Measurements from ENCODE around the gene ZBTB5. TPM values are rescaled to one million over a fixed set of nuclear protein-coding genes. Genes with fewer than 3 reads are reported as not detected.

The ZBTB5 gene
- total and polyA plus RNA-seq, 2 of the 13 experiments (the other 11 are each of a cell fraction or from before 2014, with no cell fraction given): 12.5 to 20.5 TPM

DNA sequence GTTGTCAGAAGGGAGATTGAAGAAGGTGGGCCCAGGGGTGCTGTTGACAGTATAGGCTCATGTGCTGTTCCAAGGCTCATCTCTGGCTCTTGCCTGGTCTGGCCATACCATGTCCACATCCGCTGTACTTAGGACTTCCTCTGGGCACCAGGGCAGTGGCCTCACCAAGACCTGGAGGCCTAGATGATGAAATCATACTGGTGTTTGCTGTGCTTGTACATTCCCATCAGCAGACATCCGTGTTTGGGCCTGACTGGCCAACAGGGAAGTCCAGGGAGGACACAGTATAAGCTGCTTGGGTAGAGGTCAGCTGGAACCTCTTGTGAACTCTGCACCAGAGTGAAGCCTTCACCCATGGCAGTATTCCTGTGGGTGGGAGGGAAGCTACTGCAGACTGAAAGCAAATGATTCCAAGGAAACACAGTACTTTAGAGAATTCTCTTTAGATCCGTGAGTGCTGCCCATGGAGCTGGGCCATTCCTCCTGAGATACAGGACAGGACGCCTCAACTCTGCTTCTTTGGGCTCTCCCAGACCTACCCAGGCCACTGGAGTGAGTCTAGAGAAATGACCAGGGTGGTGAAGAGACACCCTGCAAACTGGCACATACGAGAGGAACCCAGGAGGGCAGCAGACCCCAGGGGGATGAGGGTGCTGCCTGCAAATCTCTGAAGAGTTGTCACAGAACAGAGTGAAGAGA is 43.0 kb upstream of the ZBTB5 start (continued):
- TF ChIP-seq, protein P1, sequence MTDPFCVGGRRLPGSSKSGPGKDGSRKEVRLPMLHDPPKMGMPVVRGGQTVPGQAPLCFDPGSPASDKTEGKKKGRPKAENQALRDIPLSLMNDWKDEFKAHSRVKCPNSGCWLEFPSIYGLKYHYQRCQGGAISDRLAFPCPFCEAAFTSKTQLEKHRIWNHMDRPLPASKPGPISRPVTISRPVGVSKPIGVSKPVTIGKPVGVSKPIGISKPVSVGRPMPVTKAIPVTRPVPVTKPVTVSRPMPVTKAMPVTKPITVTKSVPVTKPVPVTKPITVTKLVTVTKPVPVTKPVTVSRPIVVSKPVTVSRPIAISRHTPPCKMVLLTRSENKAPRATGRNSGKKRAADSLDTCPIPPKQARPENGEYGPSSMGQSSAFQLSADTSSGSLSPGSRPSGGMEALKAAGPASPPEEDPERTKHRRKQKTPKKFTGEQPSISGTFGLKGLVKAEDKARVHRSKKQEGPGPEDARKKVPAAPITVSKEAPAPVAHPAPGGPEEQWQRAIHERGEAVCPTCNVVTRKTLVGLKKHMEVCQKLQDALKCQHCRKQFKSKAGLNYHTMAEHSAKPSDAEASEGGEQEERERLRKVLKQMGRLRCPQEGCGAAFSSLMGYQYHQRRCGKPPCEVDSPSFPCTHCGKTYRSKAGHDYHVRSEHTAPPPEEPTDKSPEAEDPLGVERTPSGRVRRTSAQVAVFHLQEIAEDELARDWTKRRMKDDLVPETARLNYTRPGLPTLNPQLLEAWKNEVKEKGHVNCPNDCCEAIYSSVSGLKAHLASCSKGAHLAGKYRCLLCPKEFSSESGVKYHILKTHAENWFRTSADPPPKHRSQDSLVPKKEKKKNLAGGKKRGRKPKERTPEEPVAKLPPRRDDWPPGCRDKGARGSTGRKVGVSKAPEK (CRISPR knock-in tag; IDR thresholded peaks at IDR 0.05; ENCODE audit: borderline replicate concordance): no peak
- TF ChIP-seq ATAD3A (CRISPR knock-in tag; IDR thresholded peaks at IDR 0.05) (no peak), KLF12 (CRISPR knock-in tag; IDR thresholded peaks at IDR 0.05; ENCODE audit: borderline replicate concordance) (0 out of 2 replicates have a peak, but pooled peaks have one; percentile 71), IKZF1 (IDR thresholded peaks at IDR 0.05) (no peak), MTF1 (CRISPR knock-in tag; IDR thresholded peaks at IDR 0.05) (no peak), ZC3H13 (CRISPR knock-in tag; IDR thresholded peaks at IDR 0.05) (0 out of 2 replicates have a peak, but pooled peaks have one; percentile 59), ZSCAN20 (CRISPR knock-in tag; IDR thresholded peaks at IDR 0.05; ENCODE audit: borderline replicate concordance) (0 out of 2 replicates have a peak, but pooled peaks have one; percentile 38), HNRNPUL1 (IDR thresholded peaks at IDR 0.05; ENCODE audit: low read depth, low read length) (no peak), NFIC (IDR thresholded peaks at IDR 0.05; ENCODE audit: low read length) (peak; percentile 31; the same call in 1 of the 2 replicates), THAP11 (CRISPR knock-in tag; IDR thresholded peaks at IDR 0.05) (peak; percentile 72), ESRRA (CRISPR knock-in tag; IDR thresholded peaks at IDR 0.05; ENCODE audit: low read depth) (peak; percentile 94), RNF2 (conservative IDR thresholded peaks at IDR 0.05; ENCODE audit: low read depth) (peak; percentile 35; the same call in 1 of the 2 replicates), ASH2L (IDR thresholded peaks at IDR 0.05; ENCODE audit: insufficient read length, low read depth, low read length) (no peak), ZNF383 (CRISPR knock-in tag; IDR thresholded peaks at IDR 0.05; ENCODE audit: borderline replicate concordance) (no peak), ZBTB7B (CRISPR knock-in tag; IDR thresholded peaks at IDR 0.05) (0 out of 2 replicates have a peak, but pooled peaks have one; percentile 30), ETV6 (CRISPR knock-in tag; conservative IDR thresholded peaks at IDR 0.05) (no peak), ZNF34 (CRISPR knock-in tag; IDR thresholded peaks at IDR 0.05; ENCODE audit: borderline replicate concordance) (no peak), RBAK (CRISPR knock-in tag; IDR thresholded peaks at IDR 0.05) (no peak)
- TF ChIP-seq, protein P2, sequence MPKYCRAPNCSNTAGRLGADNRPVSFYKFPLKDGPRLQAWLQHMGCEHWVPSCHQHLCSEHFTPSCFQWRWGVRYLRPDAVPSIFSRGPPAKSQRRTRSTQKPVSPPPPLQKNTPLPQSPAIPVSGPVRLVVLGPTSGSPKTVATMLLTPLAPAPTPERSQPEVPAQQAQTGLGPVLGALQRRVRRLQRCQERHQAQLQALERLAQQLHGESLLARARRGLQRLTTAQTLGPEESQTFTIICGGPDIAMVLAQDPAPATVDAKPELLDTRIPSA (CRISPR knock-in tag; IDR thresholded peaks at IDR 0.05; ENCODE audit: borderline replicate concordance): no peak
- TF ChIP-seq, protein P3, sequence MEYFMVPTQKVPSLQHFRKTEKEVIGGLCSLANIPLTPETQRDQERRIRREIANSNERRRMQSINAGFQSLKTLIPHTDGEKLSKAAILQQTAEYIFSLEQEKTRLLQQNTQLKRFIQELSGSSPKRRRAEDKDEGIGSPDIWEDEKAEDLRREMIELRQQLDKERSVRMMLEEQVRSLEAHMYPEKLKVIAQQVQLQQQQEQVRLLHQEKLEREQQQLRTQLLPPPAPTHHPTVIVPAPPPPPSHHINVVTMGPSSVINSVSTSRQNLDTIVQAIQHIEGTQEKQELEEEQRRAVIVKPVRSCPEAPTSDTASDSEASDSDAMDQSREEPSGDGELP (IDR thresholded peaks at IDR 0.05; ENCODE audit: borderline replicate concordance, low read depth): peak; percentile 91; the same call in 1 of the 2 replicates
- TF ChIP-seq, protein P4, sequence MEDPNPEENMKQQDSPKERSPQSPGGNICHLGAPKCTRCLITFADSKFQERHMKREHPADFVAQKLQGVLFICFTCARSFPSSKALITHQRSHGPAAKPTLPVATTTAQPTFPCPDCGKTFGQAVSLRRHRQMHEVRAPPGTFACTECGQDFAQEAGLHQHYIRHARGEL (CRISPR knock-in tag; IDR thresholded peaks at IDR 0.05): no peak
- TF ChIP-seq, protein P5, sequence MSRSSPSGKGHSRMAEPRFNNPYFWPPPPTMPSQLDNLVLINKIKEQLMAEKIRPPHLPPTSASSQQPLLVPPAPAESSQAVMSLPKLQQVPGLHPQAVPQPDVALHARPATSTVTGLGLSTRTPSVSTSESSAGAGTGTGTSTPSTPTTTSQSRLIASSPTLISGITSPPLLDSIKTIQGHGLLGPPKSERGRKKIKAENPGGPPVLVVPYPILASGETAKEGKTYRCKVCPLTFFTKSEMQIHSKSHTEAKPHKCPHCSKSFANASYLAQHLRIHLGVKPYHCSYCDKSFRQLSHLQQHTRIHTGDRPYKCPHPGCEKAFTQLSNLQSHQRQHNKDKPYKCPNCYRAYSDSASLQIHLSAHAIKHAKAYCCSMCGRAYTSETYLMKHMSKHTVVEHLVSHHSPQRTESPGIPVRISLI (CRISPR knock-in tag; IDR thresholded peaks at IDR 0.05; ENCODE audit: borderline replicate concordance): peak; percentile 68; the same call in 1 of the 2 replicates
- TF ChIP-seq, protein P6, sequence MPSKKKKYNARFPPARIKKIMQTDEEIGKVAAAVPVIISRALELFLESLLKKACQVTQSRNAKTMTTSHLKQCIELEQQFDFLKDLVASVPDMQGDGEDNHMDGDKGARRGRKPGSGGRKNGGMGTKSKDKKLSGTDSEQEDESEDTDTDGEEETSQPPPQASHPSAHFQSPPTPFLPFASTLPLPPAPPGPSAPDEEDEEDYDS (CRISPR knock-in tag; IDR thresholded peaks at IDR 0.05): peak; percentile 50; the same call in 1 of the 2 replicates

Measured in HepG2 (cell line).